ENCODE results near the gene TDRD3. TPM values are rescaled to one million over a fixed set of nuclear protein-coding genes. Genes with fewer than 3 reads are reported as not detected.

TDRD3 gene
- total RNA-seq, 1 donor from 2014 or later, result 3.0 TPM

GRCh38 chr13:60571571-60571970 lies 174.6 kb downstream of the TDRD3 start:
- intact Hi-C loops (cut with DNase I), result no loop called here
- H3K27me3 ChIP-seq, result no peaks in the 10 kb centered on the region
- no peak for TF ChIP-seq CTCF (IDR thresholded peaks at IDR 0.05)
- no peak overlapping the region for H3K27ac ChIP-seq
- no peaks in the 10 kb centered on the region for H3K9me3 ChIP-seq
- no peak for DNase-seq (ENCODE audit: low spot score in 2 of 2)
- H3K36me3 ChIP-seq, result peaks cover 0 to 45% of the 10 kb centered on the region in 2 donors
- H3K4me1 ChIP-seq, result no peaks in the 10 kb centered on the region
- H3K4me3 ChIP-seq, result no peak overlapping the region

GRCh38 chr13:60572003-60572798 lies 175.2 kb downstream of the TDRD3 start:
- no peak for TF ChIP-seq CTCF (IDR thresholded peaks at IDR 0.05)
- DNase-seq (ENCODE audit: low spot score in 2 of 2), result no peak
- Histone ChIP-seq H3K27me3 (no peaks in the 10 kb centered on the region), H3K27ac (no peak overlapping the region), H3K4me1 (no peaks in the 10 kb centered on the region), H3K4me3 (no peak overlapping the region), H3K9me3 (no peaks in the 10 kb centered on the region), H3K36me3 (peaks cover 0 to 39% of the 10 kb centered on the region in 2 donors)
- intact Hi-C loops (cut with DNase I), result no loop called here

GRCh38 chr13:60572855-60573254 lies 175.8 kb downstream of the TDRD3 start:
- no peaks in the 10 kb centered on the region for H3K27me3 ChIP-seq

GRCh38 chr13:60574735-60575134 lies 177.7 kb downstream of the TDRD3 start:
- TF ChIP-seq CTCF (IDR thresholded peaks at IDR 0.05), result no peak
- intact Hi-C loops (cut with DNase I), result no loop called here

More at GRCh38 chr13:60572855-60573254, 175.8 kb downstream of the TDRD3 start:
- intact Hi-C loops (cut with DNase I), result no loop called here
- no peaks in the 10 kb centered on the region for H3K9me3 ChIP-seq
- TF ChIP-seq CTCF (IDR thresholded peaks at IDR 0.05), result no peak
- H3K4me3 ChIP-seq, result no peak overlapping the region
- no peak overlapping the region for H3K27ac ChIP-seq
- peaks cover 0 to 32% of the 10 kb centered on the region in 2 donors for H3K36me3 ChIP-seq
- no peaks in the 10 kb centered on the region for H3K4me1 ChIP-seq
- DNase-seq (ENCODE audit: low spot score in 2 of 2), result no peak

GRCh38 chr13:60575142-60575541 lies 178.1 kb downstream of the TDRD3 start:
- H3K4me3 ChIP-seq, result no peak overlapping the region
- H3K27ac ChIP-seq, result no peak overlapping the region
- H3K4me1 ChIP-seq, result no peaks in the 10 kb centered on the region
- intact Hi-C loops (cut with DNase I), result no loop called here
- H3K36me3 ChIP-seq, result peaks cover 0 to 16% of the 10 kb centered on the region in 2 donors
- DNase-seq (ENCODE audit: low spot score in 2 of 2), result no peak
- no peaks in the 10 kb centered on the region for H3K27me3 ChIP-seq
- no peak for TF ChIP-seq CTCF (IDR thresholded peaks at IDR 0.05)
- H3K9me3 ChIP-seq, result no peaks in the 10 kb centered on the region

More at GRCh38 chr13:60574735-60575134, 177.7 kb downstream of the TDRD3 start:
- no peaks in the 10 kb centered on the region for H3K4me1 ChIP-seq
- no peak overlapping the region for H3K4me3 ChIP-seq
- H3K36me3 ChIP-seq, result peaks cover 0 to 16% of the 10 kb centered on the region in 2 donors
- DNase-seq (ENCODE audit: low spot score in 2 of 2), result no peak
- no peak overlapping the region for H3K27ac ChIP-seq
- no peaks in the 10 kb centered on the region for H3K27me3 ChIP-seq
- H3K9me3 ChIP-seq, result no peaks in the 10 kb centered on the region

All from ascending aorta (tissue), 2 donors.